ENCODE measurements around the gene LTB4R2.

DNA sequence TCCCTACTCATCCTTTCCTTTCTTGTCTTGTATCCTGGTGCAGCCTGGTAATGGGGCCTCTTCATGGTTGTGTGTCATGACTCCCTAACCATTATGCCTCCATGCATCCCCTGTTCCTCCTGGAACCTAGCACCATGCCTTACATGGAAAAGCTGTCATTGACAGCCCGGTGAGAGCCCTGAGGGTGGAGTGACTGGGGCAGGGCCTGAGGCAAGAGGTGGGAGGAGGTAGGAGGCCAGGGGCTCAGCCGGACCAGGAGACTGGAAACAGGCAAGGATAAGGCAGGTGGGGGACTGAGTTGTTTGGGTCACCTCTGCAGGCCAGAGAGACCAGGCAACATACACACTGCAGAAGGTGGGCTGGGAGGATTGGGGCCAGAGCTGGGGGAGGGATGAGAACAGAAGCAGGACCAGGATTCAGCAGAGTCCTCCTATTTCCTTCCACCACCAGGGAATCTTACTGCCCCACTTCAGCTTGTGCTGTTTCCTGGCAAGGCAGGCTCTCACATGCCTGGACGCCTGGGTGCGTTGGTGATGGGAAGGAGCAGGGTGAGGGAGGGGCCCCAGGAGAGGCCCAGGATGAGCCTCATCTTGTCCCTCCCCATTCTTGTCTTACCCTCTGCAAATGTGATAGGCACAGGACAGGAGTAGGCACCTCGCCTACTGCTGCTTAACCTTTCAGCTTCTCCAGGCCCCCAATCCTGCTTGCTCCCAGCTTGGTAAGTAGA lies at the start of gene LTB4R2:
- TF ChIP-seq POLR2AphosphoS5 (IDR thresholded peaks at IDR 0.05): no peak
- no peak for TF ChIP-seq CTCF (IDR thresholded peaks at IDR 0.05)
- TF ChIP-seq POLR2A (IDR thresholded peaks at IDR 0.05): no peak

All from suprapubic skin (tissue), 4 donors.